Neural cell (in vitro differentiated cells): Measurements from ENCODE around the gene AQP9. TPM values are rescaled to one million over a fixed set of nuclear protein-coding genes. Genes with fewer than 3 reads are reported as not detected.

Experiments
- H2AFZ ChIP-seq: fragments of 200-600, 300-800 bp; sonication (generic), shearing (Covaris generic); 2 replicates; pipeline ENCODE4 v1.6.0; 2014; ENCODE audit warnings: low read depth, mild to moderate bottlenecking, antibody characterized with exemption, low read length, moderate library complexity
- H3F3A ChIP-seq: fragments of 200-600 bp; shearing (Covaris generic); 2 replicates; pipeline ENCODE4 v1.6.1; 2016; ENCODE audit warnings: mild to moderate bottlenecking, moderate library complexity, mixed read lengths, antibody characterized with exemption, low read length; ENCODE audit not compliant: insufficient read depth, poor library complexity, severe bottlenecking
- H3K27ac ChIP-seq: fragments of 200-600, 300-800 bp; sonication (generic), shearing (Covaris generic); 2 replicates; pipeline ENCODE4 v1.5.1; 2014; ENCODE audit warnings: mild to moderate bottlenecking, low read length, moderate library complexity
- H3K27me3 ChIP-seq: fragments of 300-800, 200-600 bp; sonication (generic), shearing (Covaris generic); 2 replicates; pipeline ENCODE4 v1.6.0; 2014; ENCODE audit warnings: mild to moderate bottlenecking, low read depth, low read length, moderate library complexity; ENCODE audit not compliant: insufficient read depth
- H3K36me3 ChIP-seq: fragments of 300-800, 200-600 bp; sonication (generic), shearing (Covaris generic); 2 replicates; pipeline ENCODE4 v1.5.1; 2014; ENCODE audit warnings: mild to moderate bottlenecking, antibody characterized with exemption, low read length, moderate library complexity; ENCODE audit not compliant: insufficient read depth
- H3K4me2 ChIP-seq: fragments of 300-800, 200-600 bp; sonication (generic), shearing (Covaris generic); 2 replicates; pipeline ENCODE4 v1.6.0; 2014; ENCODE audit warnings: mild to moderate bottlenecking, low read length
- H3K4me3 ChIP-seq: fragments of 300-800, 200-600 bp; sonication (generic), shearing (Covaris generic); 2 replicates; pipeline ENCODE4 v1.5.1; 2014; ENCODE audit warnings: mild to moderate bottlenecking, low read length, moderate library complexity
- H3K79me2 ChIP-seq: fragments of 200-600 bp; shearing (Covaris generic); replicated peaks from 2 replicates; pipeline ENCODE4 v1.6.0; 2014; ENCODE audit warnings: mild to moderate bottlenecking, low read length, moderate library complexity; ENCODE audit not compliant: insufficient read depth
- H3K9ac ChIP-seq: fragments of 300-800, 200-600 bp; sonication (generic), shearing (Covaris generic); 2 replicates; pipeline ENCODE4 v1.6.1; 2016; ENCODE audit warnings: mild to moderate bottlenecking, low read length, mixed read lengths
- H3K9me2 ChIP-seq: fragments of 200-600 bp; shearing (Covaris generic); 2 replicates; pipeline ENCODE4 v1.6.1; 2016; ENCODE audit warnings: mild to moderate bottlenecking, low read length, mixed read lengths; ENCODE audit not compliant: insufficient read depth
- H3K9me3 ChIP-seq: fragments of 200-600, 300-800 bp; sonication (generic), shearing (Covaris generic); 2 replicates; pipeline ENCODE4 v1.6.1; 2016; ENCODE audit warnings: mild to moderate bottlenecking, mixed run types, low read length, moderate library complexity, mixed read lengths
- H4K20me1 ChIP-seq: fragments of 200-600 bp; shearing (Covaris generic); 2 replicates; pipeline ENCODE4 v1.6.1; 2016; ENCODE audit warnings: mild to moderate bottlenecking, mixed run types; ENCODE audit not compliant: insufficient read depth
- CTCF ChIP-seq: fragments of 450-650 bp; IDR thresholded peaks from 2 replicates; pipeline ENCODE4 v1.5.1; 2014; ENCODE audit warnings: antibody characterized with exemption, mild to moderate bottlenecking, moderate library complexity; ENCODE audit not compliant: poor library complexity, severe bottlenecking
- EP300 ChIP-seq: fragments of 450-650 bp; conservative IDR thresholded peaks from 2 replicates; pipeline ENCODE4 v1.6.1; 2014; ENCODE audit warnings: antibody characterized with exemption, mild to moderate bottlenecking, moderate library complexity; ENCODE audit not compliant: poor library complexity, severe bottlenecking
- EZH2 ChIP-seq: fragments of 200-600, 300-800 bp; shearing (Covaris generic), sonication (generic); IDR thresholded peaks from 2 replicates; pipeline ENCODE4 v1.6.1; 2014; ENCODE audit warnings: antibody characterized with exemption, low read length, borderline replicate concordance, mild to moderate bottlenecking; ENCODE audit not compliant: insufficient read depth, poor library complexity, severe bottlenecking
- MXI1 ChIP-seq: fragments of 450-650 bp; conservative IDR thresholded peaks from 2 replicates; pipeline ENCODE4 v1.6.1; 2014; ENCODE audit warnings: antibody characterized with exemption, mild to moderate bottlenecking; ENCODE audit not compliant: poor library complexity, severe bottlenecking
- POLR2AphosphoS5 ChIP-seq: IDR thresholded peaks from 2 replicates; pipeline ENCODE4 v1.6.1; 2012
- RAD21 ChIP-seq: fragments of 450-650 bp; conservative IDR thresholded peaks from 2 replicates; pipeline ENCODE4 v1.6.1; 2014; ENCODE audit warnings: antibody characterized with exemption, mild to moderate bottlenecking, moderate library complexity
- REST ChIP-seq: IDR thresholded peaks from 2 replicates; pipeline ENCODE4 v1.6.1; 2012; ENCODE audit warnings: borderline replicate concordance
- SMC3 ChIP-seq: fragments of 450-650 bp; conservative IDR thresholded peaks from 2 replicates; pipeline ENCODE4 v1.6.1; 2014; ENCODE audit warnings: antibody characterized with exemption, mild to moderate bottlenecking, moderate library complexity; ENCODE audit not compliant: poor library complexity
- TAF1 ChIP-seq: IDR thresholded peaks from 2 replicates; pipeline ENCODE4 v1.6.1; 2012; ENCODE audit warnings: low read depth
- polyA plus RNA-seq: library from polyadenylated mRNA; depleted of rRNA; stranded (reverse); fragments of >200 nt; gene quantifications from 2 replicates; pipeline ENCODE4 v1.2.3, GENCODE V29; 2014

Gene AQP9
- polyA plus RNA-seq, 1 donor from 2014 or later, result not detected

- TF ChIP-seq MXI1 (no peak), TAF1 (no peak), RAD21 (no peak), EP300 (no peak), EZH2 (no peak), REST (no peak), POLR2AphosphoS5 (no peak), CTCF (no peak), SMC3 (no peak)
- Histone ChIP-seq H3K4me3 (no peak overlapping the region), H3K9ac (no peak overlapping the region), H3K9me3 (no peaks in the 10 kb centered on the region), H3K27ac (no peak overlapping the region), H4K20me1 (no peaks in the 10 kb centered on the region), H3K9me2 (no peaks in the 10 kb centered on the region), H3K4me2 (no peak overlapping the region), H3K27me3 (no peaks in the 10 kb centered on the region), H3K36me3 (no peaks in the 10 kb centered on the region), H3K79me2 (no peaks in the 10 kb centered on the region), H2AFZ (no peak overlapping the region), H3F3A (no peaks in the 10 kb centered on the region)
Measured at GRCh38 chr15:58222679-58223078, 84.5 kb downstream of the AQP9 start.

GRCh38 chr15:58223432-58223831 lies 85.3 kb downstream of the AQP9 start:
- Histone ChIP-seq H3F3A (no peaks in the 10 kb centered on the region), H3K9ac (no peak overlapping the region), H3K27me3 (no peaks in the 10 kb centered on the region), H4K20me1 (no peaks in the 10 kb centered on the region), H3K9me3 (no peaks in the 10 kb centered on the region), H3K79me2 (no peaks in the 10 kb centered on the region), H3K4me3 (no peak overlapping the region), H3K36me3 (no peaks in the 10 kb centered on the region), H3K4me2 (no peak overlapping the region), H2AFZ (no peak overlapping the region), H3K9me2 (no peaks in the 10 kb centered on the region), H3K27ac (no peak overlapping the region)
- TF ChIP-seq CTCF (no peak), POLR2AphosphoS5 (no peak), SMC3 (no peak), REST (no peak)
